NCI-H524 treated with DMSO at 0.1 percent for 48 hours (cell line): Measurements from ENCODE around the gene HES4.

Experiments used
- DNase-seq: peaks from one replicate; lab custom pipeline; 2025; lab: John Stamatoyannopoulos, UW

HES4 gene

GRCh38 chr1:965526-966134, 34.3 kb downstream of the HES4 start:
- no peak for DNase-seq

DNA sequence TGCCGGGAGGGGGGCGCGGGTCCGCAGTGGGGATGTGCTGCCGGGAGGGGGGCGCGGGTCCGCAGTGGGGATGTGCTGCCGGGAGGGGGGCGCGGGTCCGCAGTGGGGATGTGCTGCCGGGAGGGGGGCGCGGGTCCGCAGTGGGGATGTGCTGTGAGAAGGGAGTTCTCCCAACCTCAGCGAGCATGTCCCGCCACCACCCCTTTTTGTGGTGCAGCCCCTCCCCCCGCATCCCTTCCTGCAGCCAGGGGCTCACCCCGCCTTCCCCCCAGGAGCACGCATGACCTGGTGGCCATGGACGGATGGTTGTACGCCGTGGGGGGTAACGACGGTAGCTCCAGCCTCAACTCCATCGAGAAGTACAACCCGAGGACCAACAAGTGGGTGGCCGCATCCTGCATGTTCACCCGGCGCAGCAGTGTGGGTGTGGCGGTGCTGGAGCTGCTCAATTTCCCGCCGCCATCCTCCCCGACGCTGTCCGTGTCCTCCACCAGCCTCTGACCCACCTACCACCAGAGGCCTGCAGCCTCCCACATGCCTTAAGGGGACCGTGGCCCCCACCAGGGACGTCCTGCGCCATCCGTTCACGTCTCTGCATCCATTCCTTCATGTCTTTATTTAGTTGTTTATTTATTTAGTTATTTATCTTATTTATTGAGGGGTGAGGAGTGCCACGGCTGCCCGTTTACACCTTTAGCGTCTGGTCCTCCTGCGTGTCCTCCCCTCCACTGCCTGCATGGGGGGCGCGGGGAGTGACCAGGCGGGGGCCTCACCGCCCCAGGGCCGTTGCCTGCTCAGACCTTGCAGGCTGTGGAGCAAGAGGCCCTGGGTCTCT, 35.0 kb downstream of the HES4 start:
- DNase-seq, result no peak

DNA sequence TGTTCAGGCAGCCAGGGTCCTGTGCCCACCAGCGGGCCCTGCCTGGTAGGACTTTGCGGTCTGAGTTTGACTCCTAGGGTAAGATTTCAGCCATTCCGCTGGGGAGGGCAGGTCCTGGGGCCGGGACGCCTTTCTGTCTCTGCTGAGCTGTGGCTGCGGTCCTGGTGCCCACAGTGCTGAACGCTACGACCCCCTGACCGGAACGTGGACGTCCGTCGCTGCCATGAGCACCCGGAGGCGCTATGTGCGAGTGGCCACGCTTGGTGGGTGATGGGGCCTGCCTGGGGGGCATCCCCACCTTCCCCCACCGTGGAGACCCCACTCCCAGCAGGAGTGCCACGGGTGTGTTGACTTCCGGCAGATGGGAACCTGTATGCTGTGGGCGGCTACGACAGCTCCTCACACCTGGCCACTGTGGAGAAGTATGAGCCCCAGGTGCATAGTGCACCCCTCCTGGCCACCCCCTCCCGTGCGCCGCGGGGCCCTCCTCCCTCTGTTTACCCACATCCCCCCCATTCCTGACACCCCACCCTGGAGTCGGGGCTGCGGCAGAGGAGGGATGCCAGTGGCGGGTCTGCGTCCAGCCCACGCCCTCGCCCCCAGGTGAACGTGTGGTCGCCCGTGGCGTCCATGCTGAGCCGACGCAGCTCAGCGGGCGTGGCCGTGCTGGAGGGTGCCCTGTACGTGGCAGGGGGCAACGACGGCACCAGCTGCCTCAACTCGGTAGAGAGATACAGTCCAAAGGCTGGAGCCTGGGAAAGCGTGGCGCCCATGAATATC, 36.0 kb downstream of the HES4 start:
- DNase-seq, result no peak

DNA sequence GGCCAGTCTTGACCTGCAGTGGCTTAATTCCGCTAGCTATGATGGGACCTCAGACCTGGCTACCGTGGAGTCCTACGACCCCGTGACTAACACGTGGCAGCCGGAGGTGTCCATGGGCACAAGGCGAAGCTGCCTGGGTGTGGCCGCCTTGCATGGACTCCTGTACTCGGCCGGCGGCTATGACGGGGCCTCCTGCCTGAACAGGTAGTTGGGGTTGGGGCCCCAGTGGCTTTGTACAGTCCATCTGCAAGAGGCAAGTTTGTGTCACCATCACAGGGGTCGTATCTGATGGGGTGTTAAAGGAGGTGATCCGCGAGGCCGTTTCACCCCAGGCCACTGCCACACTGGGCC, 36.6 kb downstream of the HES4 start:
- DNase-seq, result no peak

DNA sequence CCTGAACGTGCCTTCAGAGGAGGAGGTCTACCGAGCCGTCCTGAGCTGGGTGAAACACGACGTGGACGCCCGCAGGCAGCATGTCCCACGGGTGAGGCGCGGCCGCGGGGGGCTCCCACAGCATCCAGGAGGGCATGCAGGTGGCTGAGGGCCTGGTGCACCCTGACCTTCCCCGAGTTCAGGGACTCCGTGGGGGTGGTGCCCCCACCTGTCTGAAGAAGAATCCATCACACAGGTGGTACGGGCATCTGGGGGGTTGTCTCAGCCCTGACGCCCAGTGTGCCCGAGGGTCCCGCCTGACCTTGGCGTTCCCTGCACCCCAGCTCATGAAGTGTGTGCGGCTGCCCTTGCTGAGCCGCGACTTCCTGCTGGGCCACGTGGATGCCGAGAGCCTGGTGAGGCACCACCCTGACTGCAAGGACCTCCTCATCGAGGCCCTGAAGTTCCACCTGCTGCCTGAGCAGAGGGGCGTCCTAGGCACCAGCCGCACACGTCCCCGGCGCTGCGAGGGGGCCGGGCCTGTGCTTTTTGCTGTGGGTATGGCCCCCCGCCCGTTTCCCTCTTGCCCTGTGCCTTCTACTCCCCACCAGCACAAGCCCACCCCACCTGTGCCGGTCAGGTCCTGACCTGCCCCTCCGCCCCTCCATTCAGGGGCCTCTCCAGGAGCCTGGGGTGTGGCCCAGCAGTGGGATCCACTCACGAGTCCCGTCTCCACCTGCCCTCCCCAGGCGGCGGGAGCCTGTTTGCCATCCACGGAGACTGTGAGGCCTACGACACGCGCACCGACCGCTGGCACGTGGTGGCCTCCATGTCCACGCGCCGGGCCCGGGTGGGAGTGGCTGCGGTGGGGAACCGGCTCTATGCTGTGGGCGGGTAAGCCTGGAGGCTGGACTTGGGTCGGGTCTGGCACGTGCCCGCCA, 37.3 kb downstream of the HES4 start:
- DNase-seq, result no peak

- DNase-seq, result no peak
Observed at GRCh38 chr1:961132-961669, 38.7 kb downstream of the HES4 start.

DNA sequence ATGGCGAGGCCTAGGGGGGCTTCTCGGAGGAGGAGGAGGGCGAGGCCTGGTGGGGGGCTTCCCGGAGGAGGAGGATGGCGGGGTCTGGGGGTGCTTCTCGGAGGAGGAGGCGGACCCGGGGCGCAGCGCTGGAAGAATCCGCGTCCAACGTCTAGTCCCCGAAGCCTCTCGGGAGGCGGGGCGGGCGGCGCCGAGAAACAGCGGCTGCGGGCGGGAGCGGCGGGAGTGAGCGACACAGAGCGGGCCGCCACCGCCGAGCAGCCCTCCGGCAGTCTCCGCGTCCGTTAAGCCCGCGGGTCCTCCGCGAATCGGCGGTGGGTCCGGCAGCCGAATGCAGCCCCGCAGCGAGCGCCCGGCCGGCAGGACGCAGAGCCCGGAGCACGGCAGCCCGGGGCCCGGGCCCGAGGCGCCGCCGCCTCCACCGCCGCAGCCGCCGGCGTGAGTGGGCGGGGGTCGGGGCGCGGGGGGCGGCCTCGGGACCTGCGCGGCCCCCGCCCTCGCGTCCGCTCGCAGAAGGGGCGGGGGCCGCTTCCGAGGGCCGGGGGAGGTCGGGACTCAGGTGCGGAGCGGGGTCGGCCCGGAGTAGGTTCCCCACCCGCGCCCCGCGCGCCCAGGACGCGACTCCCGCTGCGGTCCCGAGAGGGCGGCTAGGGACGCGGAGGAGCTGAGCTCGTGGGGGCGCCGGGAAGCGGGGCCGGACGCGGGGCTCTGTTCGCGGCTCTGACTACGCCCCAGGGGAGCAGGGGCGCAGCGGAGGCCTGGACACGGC, 39.4 kb downstream of the HES4 start, which contains the start of gene KLHL17:
Gene KLHL17 (plus strand): TSS at position 222 of the 769 bp plus-strand sequence. CDS start 110 bp downstream, at position 332.
- DNase-seq, result no peak

GRCh38 chr1:959731-960362, 40.0 kb downstream of the HES4 start:
- DNase-seq, result no peak

DNA sequence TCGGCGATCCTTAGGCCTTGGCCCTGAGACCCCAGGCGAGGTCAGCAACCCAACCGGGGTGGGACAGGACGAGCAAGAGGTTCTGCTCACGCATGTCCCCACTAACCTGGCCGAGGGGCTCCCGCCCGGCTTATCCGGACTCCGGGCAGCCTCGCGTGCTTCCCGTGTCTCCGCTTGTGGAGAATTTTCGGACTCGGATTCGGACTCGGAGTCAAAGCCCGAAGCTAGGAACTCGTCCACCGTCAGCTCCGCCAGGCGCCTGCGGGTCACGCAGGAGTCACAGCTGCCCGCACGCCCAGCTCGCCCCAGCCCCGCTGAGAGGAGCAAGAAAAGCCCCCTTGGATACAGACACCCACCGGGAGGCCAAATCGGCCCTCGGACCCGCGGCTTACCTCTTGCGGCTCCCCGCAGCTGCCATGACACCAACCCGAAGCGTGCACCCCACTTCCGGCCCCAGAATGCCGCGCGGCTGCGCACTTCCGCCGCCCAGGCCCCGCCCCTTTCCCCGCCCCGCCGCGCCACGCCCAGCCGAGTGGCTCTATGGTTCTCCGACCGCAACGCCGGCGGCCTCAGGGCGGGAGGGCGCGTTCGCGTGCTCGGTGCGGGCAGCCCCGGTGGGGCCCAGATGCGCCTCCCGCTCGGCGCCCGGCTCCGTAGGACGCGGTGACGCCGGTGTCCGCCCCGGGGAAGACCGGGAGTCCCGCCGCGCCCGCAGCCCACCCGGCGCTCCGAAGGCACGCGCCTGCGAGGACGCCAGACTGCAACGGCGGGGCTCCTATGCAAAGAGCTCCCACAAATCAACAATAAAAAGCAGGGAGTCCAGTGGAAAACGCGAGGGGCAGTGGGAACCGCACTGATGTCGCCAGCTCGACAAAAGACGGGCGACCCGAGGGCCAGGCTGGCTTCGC, 40.8 kb downstream of the HES4 start, which contains the start of gene NOC2L:
Gene NOC2L (minus strand): TSS at position 434 of the 908 bp plus-strand sequence. CDS start 16 bp downstream, at position 418.
- DNase-seq, result no peak

- no peak for DNase-seq
Observed at GRCh38 chr1:956636-957035, 43.3 kb downstream of the HES4 start.

DNA sequence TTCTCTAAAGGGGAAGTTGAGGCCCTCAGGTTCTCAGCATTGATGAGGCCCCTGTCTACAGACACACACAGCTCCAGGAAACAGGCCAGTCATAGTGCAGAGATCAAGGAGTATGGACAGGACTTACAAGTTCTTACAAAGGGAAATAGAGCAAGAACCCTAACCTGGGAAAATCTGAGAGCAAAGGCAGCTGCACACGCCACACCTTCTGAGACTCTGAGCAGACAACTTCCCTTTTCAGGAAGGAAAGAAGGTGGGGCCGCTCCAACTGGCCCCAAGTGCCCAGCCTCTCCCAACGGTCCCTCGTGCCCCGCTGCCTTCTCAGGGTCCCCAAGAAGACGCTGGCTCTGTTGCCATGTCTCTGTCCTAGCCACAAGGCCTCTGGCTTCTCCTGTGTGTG, 44.4 kb downstream of the HES4 start:
- no peak for DNase-seq

DNA sequence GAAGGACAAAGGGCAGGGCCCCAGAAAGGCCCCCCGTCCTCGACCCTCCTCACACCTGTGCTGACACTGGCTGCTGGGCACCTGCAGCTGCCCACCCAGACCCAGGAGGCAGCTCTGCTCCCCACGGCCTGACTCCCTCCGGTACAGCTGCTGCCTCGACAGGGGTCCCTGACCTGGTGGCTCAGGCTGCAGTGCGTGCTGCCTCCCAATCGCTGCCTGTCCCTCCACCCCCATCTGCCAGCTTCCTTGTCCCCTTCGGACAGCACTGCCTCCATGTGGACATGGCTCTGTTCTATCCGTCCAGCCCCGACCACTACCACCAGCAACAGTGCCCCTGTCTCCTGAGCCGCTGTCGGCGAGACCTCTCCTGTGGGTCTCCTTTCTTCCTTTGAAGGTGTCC, 45.0 kb downstream of the HES4 start:
- no peak for DNase-seq

- DNase-seq, result no peak
Observed at GRCh38 chr1:953524-954320, 46.2 kb downstream of the HES4 start.

DNA sequence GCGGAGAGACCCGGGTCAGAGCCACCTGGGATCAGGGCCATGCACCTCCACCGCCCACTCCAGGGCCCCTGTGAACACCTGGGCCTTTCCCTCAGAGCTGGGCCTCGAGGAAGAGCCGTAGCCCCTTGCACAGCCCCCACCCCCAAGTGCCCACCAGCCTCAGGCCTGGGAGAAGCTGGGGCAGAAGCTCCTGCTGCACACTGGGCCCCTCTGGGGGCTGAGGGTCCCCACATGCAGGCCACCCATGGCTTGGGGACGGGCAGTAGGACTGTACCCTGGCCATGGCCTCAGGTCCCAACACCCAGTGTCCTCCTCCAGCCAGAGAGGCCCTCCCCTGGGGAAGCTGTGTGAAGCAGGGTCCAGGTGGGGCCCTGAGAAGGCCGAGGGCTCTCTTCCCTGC, 47.3 kb downstream of the HES4 start:
- no peak for DNase-seq

- no peak for DNase-seq
Observed at GRCh38 chr1:952201-952600, 47.7 kb downstream of the HES4 start.

DNA sequence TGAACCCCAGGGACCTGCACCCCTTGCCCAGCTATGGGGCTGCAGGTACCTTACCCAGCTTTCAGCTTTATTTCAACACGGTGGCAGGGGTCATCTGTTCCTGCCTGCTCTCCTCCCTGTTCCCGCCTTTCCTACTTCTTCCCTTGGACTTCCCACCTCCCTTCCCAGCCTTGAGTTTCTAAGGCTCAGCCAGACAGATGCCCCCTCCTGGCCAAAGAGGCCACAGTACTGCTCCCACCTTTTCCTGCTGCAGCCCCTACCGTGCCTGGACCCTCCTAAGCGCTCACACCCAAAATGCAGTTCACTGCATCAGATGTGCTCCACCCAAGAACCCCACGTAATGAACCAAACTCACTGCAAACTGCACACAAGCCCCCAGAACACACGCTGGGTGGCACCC, 48.5 kb downstream of the HES4 start:
- no peak for DNase-seq

DNA sequence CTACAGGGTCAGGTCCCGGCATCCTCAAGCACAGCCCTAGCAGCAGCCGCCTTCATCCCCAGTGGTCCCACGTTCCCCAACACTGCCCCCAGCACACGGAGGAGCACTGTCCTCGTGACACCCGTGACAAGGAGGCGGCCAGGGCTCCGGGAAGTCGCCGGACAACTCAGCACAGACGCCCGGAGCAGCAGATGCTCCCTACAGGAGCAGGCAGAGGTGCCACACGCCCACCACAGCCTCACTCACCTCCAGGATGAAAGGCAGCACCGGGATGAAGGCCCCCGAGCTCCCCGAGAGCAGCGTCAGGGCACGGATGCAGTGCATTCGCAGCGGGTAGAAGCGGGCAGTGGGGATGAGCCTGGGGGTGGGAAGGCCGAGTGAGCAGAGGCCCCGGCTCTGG, 49.0 kb downstream of the HES4 start:
- DNase-seq, result no peak

DNA sequence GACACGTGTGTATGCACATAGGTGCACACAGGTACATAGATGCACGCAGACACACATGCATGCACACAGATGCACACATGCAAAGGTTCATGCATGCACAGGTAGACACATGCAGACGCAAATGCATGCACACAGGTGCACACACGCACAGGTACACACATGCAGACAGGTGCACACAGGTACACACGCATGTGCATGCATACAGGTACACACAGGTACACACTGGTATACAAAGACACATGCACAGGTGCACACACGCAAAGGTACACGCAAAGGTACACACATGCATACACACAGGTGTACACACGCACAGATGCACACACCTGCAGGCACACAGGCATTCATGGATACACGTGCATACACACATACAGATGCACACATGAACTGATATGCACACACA, 49.6 kb downstream of the HES4 start:
- no peak for DNase-seq
